Hematopoietic multipotent progenitor cell treated with erythropoietin and hydrocortisone succinate and interleukin-3 and kit ligand, for 8 days (in vitro differentiated cells): Measurements from ENCODE around the gene SLC8A2.
A peak's percentile ranks its signal among the peaks of the same experiment; 100 is the strongest.
"Not testable (repeated sequence)": the region's sequence is repeated elsewhere in the genome, so short reads cannot be mapped to it uniquely, and the experiment has no call there.

Source experiments
- DNase-seq: peaks from one replicate; pipeline ENCODE4 v3.0.0-alpha.2; 2015

SLC8A2 gene

GRCh38 chr19:47406711-47407416, 64.8 kb downstream of the SLC8A2 start:
- DNase-seq, result no peak

GRCh38 chr19:47405854-47406417, 65.8 kb downstream of the SLC8A2 start:
- no peak for DNase-seq

- no peak for DNase-seq
Observed at GRCh38 chr19:47405197-47405550, 66.5 kb downstream of the SLC8A2 start.

GRCh38 chr19:47404334-47405196, 67.1 kb downstream of the SLC8A2 start:
- no peak for DNase-seq

GRCh38 chr19:47402504-47402903, 69.2 kb downstream of the SLC8A2 start:
- no peak for DNase-seq

- DNase-seq, result no peak
Observed at GRCh38 chr19:47398707-47399597, 72.7 kb downstream of the SLC8A2 start.

GRCh38 chr19:47391510-47392223, 80.0 kb downstream of the SLC8A2 start:
- peak; percentile 80 for DNase-seq

GRCh38 chr19:47390533-47391488, 80.9 kb downstream of the SLC8A2 start:
- DNase-seq, result no peak

- no peak for DNase-seq
Observed at GRCh38 chr19:47389150-47389556, 82.5 kb downstream of the SLC8A2 start.

- DNase-seq, result not testable (repeated sequence)
Observed at GRCh38 chr19:47388721-47389120, 83.0 kb downstream of the SLC8A2 start.

- not testable (repeated sequence) for DNase-seq
Observed at GRCh38 chr19:47387623-47388022, 84.1 kb downstream of the SLC8A2 start.

- DNase-seq, result not testable (repeated sequence)
Observed at GRCh38 chr19:47386582-47386981, 85.1 kb downstream of the SLC8A2 start.

- DNase-seq, result not testable (repeated sequence)
Observed at GRCh38 chr19:47384533-47384932, 87.2 kb downstream of the SLC8A2 start.

GRCh38 chr19:47383890-47384289, 87.8 kb downstream of the SLC8A2 start:
- not testable (repeated sequence) for DNase-seq

GRCh38 chr19:47381653-47382279, 89.9 kb downstream of the SLC8A2 start:
- DNase-seq, result no peak

- DNase-seq, result no peak
Observed at GRCh38 chr19:47381121-47381520, 90.6 kb downstream of the SLC8A2 start.

- no peak for DNase-seq
Observed at GRCh38 chr19:47380559-47380958, 91.1 kb downstream of the SLC8A2 start.

- DNase-seq, result no peak
Observed at GRCh38 chr19:47379381-47379938, 92.2 kb downstream of the SLC8A2 start.

GRCh38 chr19:47378246-47378645, 93.4 kb downstream of the SLC8A2 start:
- DNase-seq, result no peak
